Non-pigmented ciliary epithelial cell (primary cell): ENCODE results near the gene CEP57.
A peak's percentile ranks its signal among the peaks of the same experiment; 100 is the strongest.

ENCODE experiments used
- DNase-seq: peaks from one replicate; pipeline ENCODE4 v3.0.0-alpha.2; 2010; ENCODE audit warnings: low read depth

The CEP57 gene

GRCh38 chr11:95790123-95790932 is at the start of gene CEP57:
Gene CEP57 (plus strand): TSS chr11:95790498. CDS start chr11:95790699, 201 bp downstream.
- peak; percentile 97 for DNase-seq

- no peak for DNase-seq
Measured at GRCh38 chr11:95750101-95750500, 40.2 kb upstream of the CEP57 start.

- DNase-seq = no peak
Measured at GRCh38 chr11:95751515-95751914, 38.8 kb upstream of the CEP57 start.

- DNase-seq = no peak
Measured at GRCh38 chr11:95760941-95761340, 29.4 kb upstream of the CEP57 start.

- DNase-seq = no peak
Measured at GRCh38 chr11:95762534-95762933, 27.8 kb upstream of the CEP57 start.

- DNase-seq = no peak
Measured at GRCh38 chr11:95764267-95764898, 25.9 kb upstream of the CEP57 start.

GRCh38 chr11:95766701-95767100 is 23.6 kb upstream of the CEP57 start:
- no peak for DNase-seq

GRCh38 chr11:95767498-95767897 is 22.8 kb upstream of the CEP57 start:
- no peak for DNase-seq

- no peak for DNase-seq
Measured at GRCh38 chr11:95768521-95768920, 21.8 kb upstream of the CEP57 start.

- no peak for DNase-seq
Measured at GRCh38 chr11:95776859-95777258, 13.4 kb upstream of the CEP57 start.

GRCh38 chr11:95778699-95779098 is 11.6 kb upstream of the CEP57 start:
- no peak for DNase-seq

- DNase-seq = no peak
Measured at GRCh38 chr11:95780544-95780943, 9.8 kb upstream of the CEP57 start.

GRCh38 chr11:95788921-95789505 is 1.3 kb upstream of the CEP57 start:
- DNase-seq = peak; percentile 17

- peak; percentile 93 for DNase-seq
Measured at GRCh38 chr11:95789506-95790122, 684 bp upstream of the CEP57 start, which contains the start of gene FAM76B. Gene FAM76B (minus strand): TSS chr11:95789782. CDS start chr11:95789478, 304 bp downstream.

- peak; percentile 9 for DNase-seq
Measured at GRCh38 chr11:95790933-95791708, 823 bp downstream of the CEP57 start.

GRCh38 chr11:95791709-95792033 is 1.4 kb downstream of the CEP57 start:
- DNase-seq = no peak

- DNase-seq = no peak
Measured at GRCh38 chr11:95792200-95792599, 1.9 kb downstream of the CEP57 start.

GRCh38 chr11:95792700-95793099 is 2.4 kb downstream of the CEP57 start:
- DNase-seq = no peak

- DNase-seq = no peak
Measured at GRCh38 chr11:95793116-95793515, 2.8 kb downstream of the CEP57 start.

- peak; percentile 8 for DNase-seq
Measured at GRCh38 chr11:95794086-95794485, 3.8 kb downstream of the CEP57 start.

GRCh38 chr11:95795627-95796295 is 5.5 kb downstream of the CEP57 start:
- DNase-seq = no peak
